ENCODE data around the gene WASF2.

Gene WASF2

DNA sequence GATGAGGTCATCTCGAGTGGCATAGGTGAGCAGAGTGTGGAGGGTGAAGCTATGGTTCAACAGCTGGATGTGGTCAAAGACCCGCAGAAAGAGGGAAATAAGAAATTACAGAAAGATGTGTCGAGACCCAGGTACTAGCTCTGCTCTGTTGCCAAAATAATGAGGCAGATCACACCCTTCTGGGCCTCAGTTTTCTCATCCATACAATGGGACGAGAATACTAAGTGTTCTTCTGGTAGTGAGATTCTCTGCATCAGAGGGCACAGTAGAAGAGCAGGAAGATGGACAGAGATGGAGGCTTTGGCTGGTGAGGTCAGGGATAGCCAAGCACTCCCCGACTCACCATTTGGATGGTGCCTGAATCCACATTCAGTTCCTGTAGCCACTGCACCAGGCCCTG is 134.3 kb downstream of the WASF2 start:
- H3K4me3 ChIP-seq (replicated peaks in 1 of 2; ENCODE audit: low read depth in 2 of 2, low read length in 2 of 2), result no peak overlapping the region
- DNase-seq (ENCODE audit: low read depth in 2 of 2), result no peak

More for the DNA sequence above, 134.3 kb downstream of the WASF2 start:
- TF ChIP-seq, protein P1, sequence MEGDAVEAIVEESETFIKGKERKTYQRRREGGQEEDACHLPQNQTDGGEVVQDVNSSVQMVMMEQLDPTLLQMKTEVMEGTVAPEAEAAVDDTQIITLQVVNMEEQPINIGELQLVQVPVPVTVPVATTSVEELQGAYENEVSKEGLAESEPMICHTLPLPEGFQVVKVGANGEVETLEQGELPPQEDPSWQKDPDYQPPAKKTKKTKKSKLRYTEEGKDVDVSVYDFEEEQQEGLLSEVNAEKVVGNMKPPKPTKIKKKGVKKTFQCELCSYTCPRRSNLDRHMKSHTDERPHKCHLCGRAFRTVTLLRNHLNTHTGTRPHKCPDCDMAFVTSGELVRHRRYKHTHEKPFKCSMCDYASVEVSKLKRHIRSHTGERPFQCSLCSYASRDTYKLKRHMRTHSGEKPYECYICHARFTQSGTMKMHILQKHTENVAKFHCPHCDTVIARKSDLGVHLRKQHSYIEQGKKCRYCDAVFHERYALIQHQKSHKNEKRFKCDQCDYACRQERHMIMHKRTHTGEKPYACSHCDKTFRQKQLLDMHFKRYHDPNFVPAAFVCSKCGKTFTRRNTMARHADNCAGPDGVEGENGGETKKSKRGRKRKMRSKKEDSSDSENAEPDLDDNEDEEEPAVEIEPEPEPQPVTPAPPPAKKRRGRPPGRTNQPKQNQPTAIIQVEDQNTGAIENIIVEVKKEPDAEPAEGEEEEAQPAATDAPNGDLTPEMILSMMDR (IDR thresholded peaks at IDR 0.05; ENCODE audit: low read depth, low read length), result no peak
